A549 (cell line): ENCODE results near the gene TRIM38. TPM values are rescaled to one million over a fixed set of nuclear protein-coding genes. Genes with fewer than 3 reads are reported as not detected.

ENCODE experiments used
- ATAC-seq, 2 experiments: fragments of 200-7000 bp in 1 of 2; fragments of >200 bp in 1 of 2; cut with Nextera tagmentation in 1 of 2; cut with Tn5 transposase in 1 of 2; 3 replicates each; pipeline versions ENCODE4 v1.8.0 to v1.9.1; 2018 to 2020; ENCODE audit warnings: mild to moderate bottlenecking in 1 of 2, moderate library complexity in 1 of 2
- CTCF ChIA-PET: fragments of 300-600 bp; sonication (Branson Sonifier 250); formaldehyde crosslinking; extraction: SDS; loops from one replicate; lab custom pipeline; 2021; ENCODE audit warnings: antibody characterized with exemption, inconsistent platforms; lab: Yijun Ruan, JAX
- POLR2A ChIA-PET: fragments of 350-600 bp; formaldehyde crosslinking; extraction: SDS; loops from one replicate; lab custom pipeline; 2021; ENCODE audit warnings: antibody characterized with exemption, inconsistent platforms; lab: Yijun Ruan, JAX
- DNase-seq, 2 experiments: peaks; one replicate each; pipeline versions ENCODE4 v3.0.0 to v3.0.0-alpha.2; 2011 to 2016; ENCODE audit warnings: low read depth in 1 of 2, low spot score in 1 of 2
- FAIRE-seq: peaks from 2 replicates; lab custom pipeline; 2011; peaks lifted over from hg19 to GRCh38; lab: Jason Lieb, UNC
- H3K27ac ChIP-seq, 2 experiments: fragments of >200 bp; sonication (Bioruptor Twin); formaldehyde crosslinking; 3 replicates each; pipeline ENCODE4 v1.5.1; 2016 to 2017
- H3K4me1 ChIP-seq: fragments of >200 bp; sonication (Bioruptor Twin); formaldehyde crosslinking; 3 replicates; pipeline ENCODE4 v1.6.1; 2016
- H3K4me2 ChIP-seq: fragments of >200 bp; sonication (Bioruptor Twin); formaldehyde crosslinking; 3 replicates; pipeline ENCODE4 v1.6.1; 2016
- H3K4me3 ChIP-seq: fragments of >200 bp; sonication (Bioruptor Twin); formaldehyde crosslinking; 3 replicates; pipeline ENCODE4 v1.5.1; 2016
- H3K9me3 ChIP-seq: fragments of >200 bp; sonication (Bioruptor Twin); formaldehyde crosslinking; 3 replicates; pipeline ENCODE4 v1.6.1; 2016
- BHLHE40 ChIP-seq: IDR thresholded peaks from 2 replicates; pipeline ENCODE4 v1.6.1; 2012; ENCODE audit warnings: low read depth, low read length, inconsistent platforms
- CEBPB ChIP-seq, 2 experiments: fragments of >200 bp in 1 of 2; sonication (Bioruptor Twin) in 1 of 2; formaldehyde crosslinking in 1 of 2; IDR thresholded peaks; 2 replicates each; pipeline ENCODE4 v1.6.1; 2012 to 2016
- CHD4 ChIP-seq: fragments of 200-600 bp; sonication (generic); IDR thresholded peaks from 2 replicates; pipeline ENCODE4 v1.6.1; 2016; ENCODE audit warnings: antibody characterized with exemption, mild to moderate bottlenecking, borderline replicate concordance
- CTCF ChIP-seq: fragments of >200 bp; sonication (Bioruptor Twin); formaldehyde crosslinking; IDR thresholded peaks from 3 replicates; pipeline ENCODE4 v1.5.1; 2016
- FOSB ChIP-seq: fragments of 250-450 bp; sonication (Bioruptor Pico); IDR thresholded peaks from 2 replicates; pipeline ENCODE4 v1.5.0; 2020; ENCODE audit warnings: mild to moderate bottlenecking, moderate library complexity
- FOSL2 ChIP-seq, 2 experiments: fragments of 450-650 bp in 1 of 2; fragments of >200 bp in 1 of 2; sonication (Bioruptor Twin) in 1 of 2; formaldehyde crosslinking; IDR thresholded peaks; 2 replicates each; pipeline versions ENCODE4 v1.5.0 to v1.6.1; 2016 to 2020; ENCODE audit warnings: mild to moderate bottlenecking in 1 of 2, moderate library complexity in 1 of 2
- HMGXB4 ChIP-seq: fragments of 250-450 bp; sonication (Bioruptor Pico); IDR thresholded peaks from 2 replicates; pipeline ENCODE4 v1.5.0; 2021; ENCODE audit warnings: mild to moderate bottlenecking, moderate library complexity, borderline replicate concordance
- JUN ChIP-seq, 2 experiments: fragments of >200 bp; sonication (Bioruptor Twin); formaldehyde crosslinking; IDR thresholded peaks; 2 replicates in 1 of 2; 3 replicates in 1 of 2; pipeline ENCODE4 v1.6.1; 2016 to 2017
- JUNB ChIP-seq: fragments of >200 bp; sonication (Bioruptor Twin); formaldehyde crosslinking; IDR thresholded peaks from 2 replicates; pipeline ENCODE4 v1.6.1; 2016
- MAFK ChIP-seq: fragments of 450-650 bp; IDR thresholded peaks from 2 replicates; pipeline ENCODE4 v1.6.1; 2014; ENCODE audit not compliant: partially characterized antibody
- MAZ ChIP-seq: fragments of 150-350 bp; IDR thresholded peaks from 2 replicates; pipeline ENCODE4 v1.6.1; 2014; ENCODE audit warnings: antibody characterized with exemption, low read depth, low read length, borderline replicate concordance
- PBX3 ChIP-seq: IDR thresholded peaks from 2 replicates; pipeline ENCODE4 v1.6.1; 2012
- POLR2AphosphoS2 ChIP-seq: conservative IDR thresholded peaks from 2 replicates; pipeline ENCODE4 v1.6.1; 2012; ENCODE audit warnings: low read length, improper control_type of control experiment, inconsistent platforms
- RAD21 ChIP-seq, 2 experiments: fragments of >200 bp in 1 of 2; sonication (Bioruptor Twin) in 1 of 2; formaldehyde crosslinking in 1 of 2; IDR thresholded peaks in 1 of 2; conservative IDR thresholded peaks in 1 of 2; 2 replicates in 1 of 2; 3 replicates in 1 of 2; pipeline ENCODE4 v1.6.1; 2012 to 2018; ENCODE audit warnings: inconsistent platforms in 1 of 2
- RCOR1 ChIP-seq: fragments of 150-350 bp; IDR thresholded peaks from 2 replicates; pipeline ENCODE4 v1.6.1; 2014; ENCODE audit warnings: antibody characterized with exemption, low read length, low read depth
- REST ChIP-seq: fragments of 200-600 bp; sonication (generic); IDR thresholded peaks from 2 replicates; pipeline ENCODE4 v1.6.1; 2016; ENCODE audit warnings: antibody characterized with exemption, mild to moderate bottlenecking, moderate library complexity
- SMC3 ChIP-seq: fragments of >200 bp; sonication (Bioruptor Twin); formaldehyde crosslinking; IDR thresholded peaks from 3 replicates; pipeline ENCODE4 v1.6.1; 2018; ENCODE audit warnings: inconsistent platforms
- ZFP36 ChIP-seq: fragments of 450-650 bp; IDR thresholded peaks from 2 replicates; pipeline ENCODE4 v1.6.1; 2014; ENCODE audit warnings: borderline replicate concordance; ENCODE audit not compliant: partially characterized antibody
- WGBS: methylation state at CpG from one replicate; pipeline ENCODE4 v1.1.6; 2017; ENCODE audit errors: missing lambda C conversion rate; 5-methylcytosine and 5-hydroxymethylcytosine counted together
- polyA plus RNA-seq, 4 experiments: library from polyadenylated mRNA; depleted of rRNA in 3 of 4; stranded (reverse); fragments of >200 nt; fragmentation: RNase III in 1 of 4; extraction: RNeasy Plus Mini Kit Qiagen cat#74134 plus additional on column Dnase treatment in 1 of 4; gene quantifications; 2 replicates in 3 of 4; 3 replicates in 1 of 4; pipeline ENCODE4 v1.2.3, GENCODE V29; 2011 to 2017

Gene TRIM38
- polyA plus RNA-seq, 2 of the 4 experiments (the other 2 are of a cell fraction): 1.7 to 3.4 TPM

- TF ChIP-seq FOSL2 (IDR thresholded peaks at IDR 0.05): no peak
- TF ChIP-seq FOSL2 (CRISPR knock-in tag; IDR thresholded peaks at IDR 0.05): no peak
- TF ChIP-seq BHLHE40: no peak
- TF ChIP-seq MAFK: no peak
- no peak for TF ChIP-seq CHD4
- TF ChIP-seq FOSB (CRISPR knock-in tag): no peak
- TF ChIP-seq JUNB: no peak
- no peak for TF ChIP-seq MAZ
- TF ChIP-seq CTCF: no peak
- no peak for TF ChIP-seq CEBPB (IDR thresholded peaks at IDR 0.05)
- TF ChIP-seq JUN (IDR thresholded peaks at IDR 0.05): no peak
- no peak for TF ChIP-seq REST
- no peak for TF ChIP-seq POLR2AphosphoS2
- no peak for TF ChIP-seq RAD21 (conservative IDR thresholded peaks at IDR 0.05 in 1 of 2, IDR thresholded peaks at IDR 0.05 in 1 of 2)
- no peak for TF ChIP-seq PBX3
- TF ChIP-seq ZFP36: no peak
- TF ChIP-seq RCOR1: no peak
- TF ChIP-seq SMC3: no peak
- no peak for TF ChIP-seq HMGXB4 (CRISPR knock-in tag)
- ChIA-PET CTCF (interaction anchor here (2.1 kb wide), 1 partner anchor 34 kb away, joined by 9 read pairs; no protein-coding TSS in a partner anchor), POLR2A (no interaction called here)
- ATAC-seq: no peak
- H3K4me1 ChIP-seq: peaks cover 8% of the 10 kb centered on the region; the same call in 2 of the 3 replicates
- no peak overlapping the region for H3K4me3 ChIP-seq
- WGBS: 88% methylated on average over 3 of the region's 3 CpGs
- no peaks in the 10 kb centered on the region for H3K9me3 ChIP-seq
- FAIRE-seq: no peak
- no peak for DNase-seq
- H3K4me2 ChIP-seq: no peak overlapping the region
- no peak overlapping the region for H3K27ac ChIP-seq
These were observed 3.9 kb upstream of the TRIM38 start for GRCh38 chr6:25958700-25959162.
